Fibroblast of the aortic adventitia (primary cell): ENCODE measurements around the gene ATG10. TPM values are rescaled to one million over a fixed set of nuclear protein-coding genes. Genes with fewer than 3 reads are reported as not detected.
"Not testable (repeated sequence)": the region's sequence is repeated elsewhere in the genome, so short reads cannot be mapped to it uniquely, and the experiment has no call there.

Source experiments
- DNase-seq: peaks from one replicate; pipeline ENCODE4 v3.0.0-alpha.2; 2010; ENCODE audit warnings: low read depth
- H3K4me3 ChIP-seq: 2 replicates; pipeline ENCODE4 v1.5.1; 2011; ENCODE audit warnings: low read depth, mild to moderate bottlenecking, control low read depth, low read length, moderate library complexity
- total RNA-seq: library from RNA; depleted of rRNA; stranded (reverse); fragments of >200 nt; gene quantifications from 2 replicates; pipeline ENCODE4 v1.2.3, GENCODE V29; 2012; ENCODE audit warnings: low replicate concordance
- TF ChIP-seq, protein P1 (sequence below): IDR thresholded peaks from 2 replicates; pipeline ENCODE4 v1.5.1; 2011; ENCODE audit warnings: mild to moderate bottlenecking, low read length, control low read depth, inconsistent platforms; ENCODE audit not compliant: insufficient read depth

ATG10 gene
- total RNA-seq, 1 donor, result 8.8 TPM

DNA sequence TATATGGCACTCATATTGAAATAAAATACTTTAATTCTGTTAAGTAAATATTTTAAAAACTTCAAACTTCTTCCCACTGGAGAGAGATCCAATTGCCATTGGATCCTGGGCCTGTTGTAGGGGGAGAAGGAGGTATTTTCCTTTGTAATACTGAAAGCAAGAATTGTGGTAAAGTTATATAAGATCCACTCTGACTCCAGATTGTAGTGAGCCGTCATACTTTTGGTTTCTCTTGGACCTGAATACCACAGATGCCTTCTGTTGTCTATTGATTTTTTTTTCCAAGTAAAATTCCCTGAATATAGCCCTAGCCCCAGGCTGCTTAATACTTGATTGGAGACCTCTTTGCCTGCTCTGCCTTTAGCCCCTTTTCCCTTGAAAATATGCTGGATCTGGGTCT, 86.9 kb downstream of the ATG10 start:
- DNase-seq, result peak; percentile 22
- TF ChIP-seq, protein P1, sequence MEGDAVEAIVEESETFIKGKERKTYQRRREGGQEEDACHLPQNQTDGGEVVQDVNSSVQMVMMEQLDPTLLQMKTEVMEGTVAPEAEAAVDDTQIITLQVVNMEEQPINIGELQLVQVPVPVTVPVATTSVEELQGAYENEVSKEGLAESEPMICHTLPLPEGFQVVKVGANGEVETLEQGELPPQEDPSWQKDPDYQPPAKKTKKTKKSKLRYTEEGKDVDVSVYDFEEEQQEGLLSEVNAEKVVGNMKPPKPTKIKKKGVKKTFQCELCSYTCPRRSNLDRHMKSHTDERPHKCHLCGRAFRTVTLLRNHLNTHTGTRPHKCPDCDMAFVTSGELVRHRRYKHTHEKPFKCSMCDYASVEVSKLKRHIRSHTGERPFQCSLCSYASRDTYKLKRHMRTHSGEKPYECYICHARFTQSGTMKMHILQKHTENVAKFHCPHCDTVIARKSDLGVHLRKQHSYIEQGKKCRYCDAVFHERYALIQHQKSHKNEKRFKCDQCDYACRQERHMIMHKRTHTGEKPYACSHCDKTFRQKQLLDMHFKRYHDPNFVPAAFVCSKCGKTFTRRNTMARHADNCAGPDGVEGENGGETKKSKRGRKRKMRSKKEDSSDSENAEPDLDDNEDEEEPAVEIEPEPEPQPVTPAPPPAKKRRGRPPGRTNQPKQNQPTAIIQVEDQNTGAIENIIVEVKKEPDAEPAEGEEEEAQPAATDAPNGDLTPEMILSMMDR, result no peak
- no peak overlapping the region for H3K4me3 ChIP-seq

DNA sequence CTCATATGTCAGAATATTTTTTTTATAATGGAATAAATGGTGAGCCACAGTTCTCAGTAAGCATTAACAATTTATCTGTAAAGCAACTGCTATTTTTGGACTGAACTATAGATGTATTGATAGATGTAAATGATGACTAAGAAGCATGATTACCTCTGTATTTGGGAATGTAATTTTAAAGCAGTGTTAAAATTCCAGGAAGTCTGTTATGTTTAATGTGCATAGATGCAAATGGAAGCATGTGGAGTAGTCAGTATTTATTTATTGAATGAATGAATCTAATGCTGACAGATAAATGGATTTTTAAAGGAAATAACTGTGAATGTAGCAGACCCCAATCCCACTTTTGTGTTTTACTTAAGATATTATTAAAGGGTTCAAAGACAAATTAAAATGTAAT, 95.0 kb downstream of the ATG10 start:
- TF ChIP-seq, protein P1, result no peak
- no peak for DNase-seq
- H3K4me3 ChIP-seq, result no peak overlapping the region

DNA sequence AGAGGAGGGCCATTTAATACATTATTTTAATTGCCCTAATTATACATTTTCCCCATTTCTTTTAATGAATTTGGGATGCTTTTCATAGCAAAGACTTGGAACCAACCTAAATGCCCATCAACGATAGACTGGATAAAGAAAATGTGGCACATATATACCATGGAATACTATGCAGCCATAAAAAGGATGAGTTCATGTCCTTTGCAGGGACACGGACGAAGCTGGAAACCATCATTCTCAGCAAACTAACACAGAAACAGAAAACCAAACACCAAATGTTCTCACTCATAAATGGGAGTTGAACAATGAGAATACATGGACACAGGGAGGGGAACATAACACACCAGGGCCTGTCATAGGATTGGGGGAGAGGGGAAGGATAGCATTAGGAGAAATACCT, 96.2 kb downstream of the ATG10 start:
- not testable (repeated sequence) for H3K4me3 ChIP-seq, DNase-seq

DNA sequence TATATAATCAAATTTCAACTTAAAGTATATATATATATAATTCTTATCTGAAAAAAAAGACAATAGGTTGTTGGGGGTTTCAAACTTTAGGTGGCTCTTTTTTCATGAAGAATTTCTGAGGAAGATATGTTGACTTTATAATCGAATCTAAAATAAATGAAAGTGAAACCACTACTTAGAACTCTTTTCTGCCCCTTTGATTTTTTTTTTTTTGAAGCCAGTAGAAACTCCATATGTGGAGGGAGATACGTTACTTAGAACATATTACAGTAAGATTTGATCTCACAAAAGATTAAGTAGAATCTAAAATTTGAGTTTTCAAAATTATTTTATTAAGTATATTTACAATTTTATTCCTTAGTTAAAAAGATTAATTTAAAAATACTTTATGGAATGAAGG, 96.9 kb downstream of the ATG10 start:
- no peak overlapping the region for H3K4me3 ChIP-seq
- DNase-seq, result peak; percentile 8
- TF ChIP-seq, protein P1, result no peak

DNA sequence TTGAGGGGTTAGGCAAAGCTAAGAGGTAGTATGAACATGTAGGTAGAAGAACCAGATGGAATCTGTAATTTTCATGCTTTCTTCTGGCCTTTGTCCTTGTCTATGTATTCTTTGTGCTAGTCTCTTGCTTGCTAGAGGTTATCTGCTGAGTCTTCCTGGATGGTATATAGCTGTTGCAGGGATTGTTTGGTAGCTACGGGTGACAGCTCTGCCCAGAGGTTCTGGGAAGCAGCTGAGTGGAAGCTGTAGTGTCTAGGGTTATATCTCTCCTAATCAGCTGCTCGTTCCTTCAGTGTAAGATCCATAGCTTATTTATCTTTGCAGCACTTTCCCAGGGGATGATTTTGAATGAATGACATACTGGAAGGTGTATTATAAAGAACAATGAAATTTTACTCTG, 100.3 kb downstream of the ATG10 start:
- no peak overlapping the region for H3K4me3 ChIP-seq
- TF ChIP-seq, protein P1, result no peak
- DNase-seq, result no peak

DNA sequence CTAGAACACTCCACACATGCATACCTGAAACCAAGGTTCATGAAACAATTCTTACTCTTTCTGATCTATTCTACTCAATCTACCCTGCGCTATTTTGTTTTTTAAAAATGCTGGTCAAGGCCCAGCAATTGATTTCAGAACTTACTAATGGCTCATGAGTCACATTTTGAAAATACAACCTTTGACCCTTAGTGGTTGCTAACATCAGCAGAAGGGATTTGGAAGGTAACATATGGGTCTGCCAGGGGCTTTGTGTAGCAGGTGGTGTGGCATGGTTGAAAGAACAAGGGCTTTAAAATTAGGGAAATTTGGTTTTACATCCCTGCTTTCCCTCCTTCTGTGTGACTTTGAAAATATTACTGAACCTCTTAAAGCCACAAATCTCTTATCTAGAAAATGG, 101.4 kb downstream of the ATG10 start:
- TF ChIP-seq, protein P1, result no peak

DNA sequence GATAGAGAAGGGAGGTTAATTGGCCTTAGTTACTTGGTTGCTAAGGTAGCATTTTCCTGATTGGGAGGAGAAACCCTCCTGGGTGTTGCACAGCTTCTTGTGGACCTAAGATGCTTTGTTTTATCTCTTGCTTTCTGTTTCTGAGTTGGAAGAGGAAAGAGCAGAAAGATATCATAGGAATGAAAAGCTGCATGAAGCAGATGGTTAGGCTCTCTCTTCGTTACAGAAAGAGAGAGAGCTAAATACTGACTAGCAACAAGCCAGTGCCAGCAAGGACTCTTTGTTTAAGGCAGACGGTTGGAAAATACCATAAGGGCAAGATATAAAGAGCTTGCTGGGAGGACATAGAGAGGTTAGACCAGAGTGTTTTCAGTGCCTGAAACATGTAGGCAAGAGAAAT, 103.1 kb downstream of the ATG10 start:
- DNase-seq, result peak; percentile 5

More for the DNA sequence above, 101.4 kb downstream of the ATG10 start:
- H3K4me3 ChIP-seq, result no peak overlapping the region
- DNase-seq, result peak; percentile 2

More for the DNA sequence above, 103.1 kb downstream of the ATG10 start:
- TF ChIP-seq, protein P1, result no peak
- H3K4me3 ChIP-seq, result no peak overlapping the region
